ENCODE results near the gene SLC4A3.

SLC4A3 gene

DNA sequence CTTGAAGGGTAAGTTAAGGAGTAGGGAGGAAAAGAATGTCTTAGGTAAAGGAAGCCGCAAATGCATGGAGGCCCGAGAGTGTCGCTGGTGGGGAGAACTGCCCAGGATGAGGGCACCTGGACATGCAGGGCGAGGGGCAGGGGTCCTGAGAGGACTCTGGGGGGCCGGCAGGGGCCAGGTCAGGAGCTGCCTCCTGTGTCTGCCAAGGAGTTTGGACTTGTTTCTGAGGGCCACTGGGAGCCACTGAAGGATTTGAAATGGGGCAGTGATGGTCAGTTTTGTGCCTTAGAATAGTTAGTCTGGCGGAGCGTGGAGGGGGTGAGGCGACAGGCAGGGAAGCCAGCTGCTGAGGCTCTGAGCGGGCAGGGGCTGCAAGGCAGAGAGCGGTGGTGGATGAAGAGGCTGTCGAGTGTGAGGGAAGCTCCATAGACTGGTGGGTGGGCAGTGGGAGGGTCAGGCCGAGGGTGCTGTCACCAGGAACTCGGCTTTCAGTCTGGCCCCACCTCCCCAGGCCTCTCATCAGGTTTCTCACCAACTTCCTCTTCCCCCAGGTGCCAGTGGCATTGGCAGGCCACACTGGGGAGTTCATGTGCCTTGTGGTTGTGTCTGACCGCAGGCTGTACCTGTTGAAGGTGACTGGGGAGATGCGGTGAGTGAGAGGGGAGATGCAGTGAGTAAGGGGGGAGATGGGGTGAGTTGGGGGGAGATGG is 14.7 kb upstream of the SLC4A3 start:
- DNase-seq (ENCODE audit: low spot score) = peak; percentile 68

DNA sequence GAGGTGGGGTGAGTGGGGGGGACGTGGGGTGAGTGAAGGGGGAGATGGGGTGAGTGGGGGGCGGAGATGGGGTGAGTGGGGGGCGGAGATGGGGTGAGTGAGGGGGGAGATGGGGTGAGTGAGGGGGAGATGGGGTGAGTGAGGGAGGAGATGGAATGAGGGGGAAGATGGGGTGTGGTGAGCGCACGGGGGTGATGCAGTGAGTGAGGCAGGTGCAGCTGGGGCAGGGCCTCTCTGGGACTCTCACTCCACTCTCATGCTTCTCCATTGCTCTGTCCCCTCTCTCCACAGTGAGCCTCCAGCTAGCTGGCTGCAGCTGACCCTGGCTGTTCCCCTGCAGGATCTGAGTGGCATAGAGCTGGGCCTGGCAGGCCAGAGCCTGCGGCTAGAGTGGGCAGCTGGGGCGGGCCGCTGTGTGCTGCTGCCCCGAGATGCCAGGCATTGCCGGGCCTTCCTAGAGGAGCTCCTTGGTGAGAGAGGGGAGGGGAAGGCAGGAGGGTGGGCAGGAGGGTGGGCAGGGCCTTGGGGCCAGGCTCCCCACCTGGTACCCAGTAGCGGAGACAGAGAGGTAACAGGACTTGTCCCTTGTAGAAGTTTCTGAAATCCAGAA is 13.9 kb upstream of the SLC4A3 start:
- no peak for DNase-seq (ENCODE audit: low spot score)

DNA sequence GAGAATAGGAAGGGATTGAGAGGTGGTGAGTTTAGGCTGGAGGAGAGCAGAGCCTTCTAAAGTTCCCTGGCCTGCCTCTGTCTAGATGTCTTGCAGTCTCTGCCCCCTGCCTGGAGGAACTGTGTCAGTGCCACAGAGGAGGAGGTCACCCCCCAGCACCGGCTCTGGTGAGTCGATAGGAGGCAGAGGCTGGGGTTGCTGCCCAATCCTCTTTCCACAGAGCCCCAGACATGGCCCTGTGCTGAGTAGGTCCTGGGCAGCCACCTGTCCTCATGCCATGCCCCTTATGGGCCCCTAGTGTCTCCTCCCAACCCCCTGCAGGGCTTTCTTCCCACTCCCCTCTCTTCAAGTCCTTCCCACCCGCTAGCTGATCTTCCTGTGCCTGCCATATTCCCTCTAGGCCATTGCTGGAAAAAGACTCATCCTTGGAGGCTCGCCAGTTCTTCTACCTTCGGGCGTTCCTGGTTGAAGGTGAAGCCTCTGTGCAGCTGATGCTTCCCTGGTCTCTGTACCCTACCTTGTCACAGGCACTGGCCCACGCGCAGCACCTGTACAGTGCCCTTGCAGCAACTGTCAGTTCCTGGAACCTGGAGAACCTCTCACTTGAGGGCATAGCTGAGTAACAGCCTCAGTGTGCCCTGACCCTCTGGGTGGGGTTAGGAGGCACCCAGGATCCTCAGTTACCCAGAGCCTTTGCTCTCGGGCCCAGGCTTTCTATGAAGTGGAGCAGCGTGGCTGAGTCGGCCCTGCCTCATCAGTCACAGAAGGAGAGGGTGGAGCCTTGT is 13.2 kb upstream of the SLC4A3 start:
- no peak for DNase-seq (ENCODE audit: low spot score)

DNA sequence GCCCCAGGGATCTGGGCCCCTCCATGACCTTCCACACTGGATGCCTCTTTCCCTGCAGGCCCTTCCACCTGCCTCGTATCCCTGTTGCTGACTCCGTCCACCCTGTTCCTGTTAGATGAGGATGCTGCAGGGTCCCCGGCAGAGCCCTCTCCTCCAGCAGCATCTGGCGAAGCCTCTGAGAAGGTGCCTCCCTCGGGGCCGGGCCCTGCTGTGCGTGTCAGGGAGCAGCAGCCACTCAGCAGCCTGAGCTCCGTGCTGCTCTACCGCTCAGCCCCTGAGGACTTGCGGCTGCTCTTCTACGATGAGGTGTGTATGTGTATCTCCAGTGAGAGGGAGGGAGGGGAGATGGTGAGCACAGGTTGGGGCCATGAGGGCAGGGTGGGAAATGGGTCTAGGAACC is 12.4 kb upstream of the SLC4A3 start:
- no peak for DNase-seq (ENCODE audit: low spot score)

DNA sequence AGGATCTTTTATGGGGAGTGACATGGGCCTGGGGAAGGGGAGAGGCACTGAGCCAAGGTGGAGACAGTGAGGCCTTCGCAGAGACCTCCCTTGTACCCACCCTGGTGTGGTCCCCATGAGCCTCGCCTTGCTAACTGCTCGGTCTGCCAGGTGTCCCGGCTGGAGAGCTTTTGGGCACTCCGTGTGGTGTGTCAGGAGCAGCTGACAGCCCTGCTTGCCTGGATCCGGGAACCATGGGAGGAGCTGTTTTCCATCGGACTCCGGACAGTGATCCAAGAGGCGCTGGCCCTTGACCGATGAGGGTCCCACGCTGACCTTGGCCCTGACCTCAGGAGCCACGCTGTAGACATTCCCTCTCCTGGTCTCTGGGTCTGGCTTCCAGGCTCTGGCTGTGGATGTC is 11.5 kb upstream of the SLC4A3 start:
- no peak for DNase-seq (ENCODE audit: low spot score)

DNA sequence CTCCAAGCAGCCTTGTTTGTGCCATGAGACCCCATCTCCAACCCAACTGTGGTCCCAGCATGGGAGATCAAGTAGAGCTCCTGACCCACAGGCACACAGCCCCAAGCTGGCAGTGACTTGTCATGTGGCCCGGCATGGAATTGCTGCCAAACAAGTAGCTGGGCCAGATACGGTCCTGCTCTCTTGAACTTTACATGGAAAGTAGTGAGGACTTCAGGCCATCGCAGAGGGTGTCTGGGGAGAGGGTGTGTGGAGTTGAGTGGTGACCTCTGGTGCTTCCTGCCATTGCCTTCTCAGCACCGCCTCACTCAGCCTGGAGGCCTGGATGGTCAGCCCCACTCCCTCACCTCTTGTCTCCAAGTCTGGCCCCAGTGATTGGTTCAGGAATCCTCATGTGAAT is 10.9 kb upstream of the SLC4A3 start:
- no peak for DNase-seq (ENCODE audit: low spot score)

DNA sequence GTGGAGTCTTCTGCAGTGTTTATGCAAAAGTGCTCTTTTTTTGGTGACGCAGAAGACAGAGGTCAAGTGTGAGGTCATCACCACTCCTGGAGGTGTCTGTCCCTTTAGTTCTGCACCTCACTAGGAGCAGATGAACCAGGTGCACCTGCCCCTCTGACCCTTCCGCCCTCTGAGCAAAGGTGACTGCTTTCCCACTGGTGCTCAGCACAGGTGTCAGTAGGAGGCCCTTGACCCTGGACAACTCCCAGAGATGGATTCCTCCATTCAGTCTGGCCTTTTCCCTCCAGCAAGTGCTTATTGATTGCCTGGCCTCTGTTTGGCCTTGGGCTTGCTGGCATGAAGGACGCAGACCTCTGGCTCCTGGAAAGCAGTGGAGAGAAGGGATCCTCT is 8.7 kb upstream of the SLC4A3 start:
- no peak for DNase-seq (ENCODE audit: low spot score)

DNA sequence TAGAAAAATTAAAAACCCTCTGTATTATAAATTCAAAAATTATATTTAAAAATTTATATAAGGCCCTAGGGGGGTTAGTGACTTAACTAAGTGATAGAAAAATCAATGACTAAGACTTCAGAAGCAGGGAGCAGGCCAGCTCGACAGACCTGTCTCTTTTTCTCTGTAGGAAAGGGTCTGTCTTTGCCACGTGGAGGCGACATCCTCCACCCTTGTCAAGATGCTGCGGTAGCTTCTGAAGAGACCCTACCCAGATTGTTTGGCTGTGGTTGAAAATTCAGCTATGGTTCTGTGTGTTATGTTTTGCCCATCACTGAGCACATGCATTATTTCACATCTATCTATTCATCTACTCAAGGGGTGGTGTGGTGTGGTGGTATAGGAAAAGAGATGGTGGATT is 8.2 kb upstream of the SLC4A3 start:
- no peak for DNase-seq (ENCODE audit: low spot score)

DNA sequence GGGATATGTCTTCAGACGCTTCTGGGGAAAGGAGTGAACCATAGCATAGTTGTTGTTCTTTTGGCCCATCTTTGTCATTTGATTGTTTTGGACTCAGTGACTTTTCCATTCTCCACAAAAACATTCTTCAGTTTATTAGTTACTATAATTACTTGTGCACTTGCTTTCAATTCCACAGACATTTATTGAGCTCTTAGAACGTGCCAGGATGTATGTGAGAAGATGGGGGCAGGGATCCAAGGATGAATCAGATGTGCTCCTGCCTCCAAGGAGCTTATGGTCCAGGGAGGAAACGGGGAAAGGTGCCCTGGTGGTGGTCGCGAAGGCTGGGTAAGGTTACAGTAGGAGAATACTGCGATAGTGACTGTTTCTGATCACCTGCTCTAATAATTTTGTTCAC is 6.9 kb upstream of the SLC4A3 start:
- no peak for DNase-seq (ENCODE audit: low spot score)

DNA sequence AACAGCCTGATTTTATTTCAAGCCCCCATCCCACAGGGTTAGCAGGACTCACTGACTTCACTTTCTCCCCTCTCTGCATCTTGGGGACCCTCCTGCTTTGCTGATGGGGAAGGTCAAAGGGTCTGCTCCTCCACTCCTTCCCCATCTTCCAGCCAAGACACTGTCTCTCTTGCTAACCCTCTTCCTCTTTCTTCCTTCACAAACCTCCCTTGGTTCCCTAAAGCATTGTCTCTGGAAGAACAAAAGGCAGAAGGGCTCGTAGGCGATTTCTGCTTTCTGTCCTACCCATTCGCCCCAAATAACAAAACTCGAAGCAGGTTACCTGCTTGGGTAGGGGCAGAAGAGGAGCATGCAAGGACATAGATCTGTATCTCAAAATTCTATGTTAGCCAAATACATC is 5.5 kb upstream of the SLC4A3 start:
- no peak for DNase-seq (ENCODE audit: low spot score)

DNA sequence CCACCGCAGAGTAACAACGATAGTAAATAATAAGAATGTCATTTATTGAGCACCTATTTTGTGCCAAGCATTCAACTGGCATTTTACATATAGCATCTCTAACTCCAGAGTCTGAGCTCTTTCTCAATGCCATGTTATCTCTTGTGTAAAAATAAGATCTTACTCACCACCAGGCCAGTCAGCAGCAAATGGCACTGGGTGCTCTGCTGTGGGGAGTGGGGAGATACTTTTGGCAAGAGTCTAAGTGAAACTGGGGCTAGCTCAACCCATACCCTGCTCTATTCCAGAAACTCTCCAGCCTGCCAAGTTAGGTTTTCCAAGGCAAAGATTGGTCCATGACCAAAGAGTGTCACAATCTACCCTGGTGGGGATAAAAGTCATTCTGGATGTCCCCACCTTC is 5.0 kb upstream of the SLC4A3 start:
- DNase-seq (ENCODE audit: low spot score) = no peak

DNA sequence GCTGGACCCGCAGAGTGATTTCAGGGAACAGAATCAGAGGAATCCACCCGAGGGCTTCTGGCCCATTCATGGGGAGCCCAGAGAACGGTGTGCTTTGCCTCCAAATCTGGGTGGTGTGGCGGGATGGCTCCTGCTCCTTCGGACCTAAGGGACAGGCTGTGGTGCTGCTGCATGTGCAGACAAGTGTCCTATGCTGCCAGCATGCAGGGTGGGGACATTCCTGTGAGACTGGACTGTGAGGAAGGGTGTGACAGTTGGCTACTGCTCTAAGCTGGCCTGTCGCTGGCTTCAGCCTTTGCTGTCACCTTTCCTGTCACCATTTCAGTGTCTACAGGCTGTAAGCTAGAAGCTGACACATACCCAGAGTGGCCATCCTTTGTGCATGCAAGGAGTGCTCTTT is 2.9 kb upstream of the SLC4A3 start:
- DNase-seq (ENCODE audit: low spot score) = no peak

DNA sequence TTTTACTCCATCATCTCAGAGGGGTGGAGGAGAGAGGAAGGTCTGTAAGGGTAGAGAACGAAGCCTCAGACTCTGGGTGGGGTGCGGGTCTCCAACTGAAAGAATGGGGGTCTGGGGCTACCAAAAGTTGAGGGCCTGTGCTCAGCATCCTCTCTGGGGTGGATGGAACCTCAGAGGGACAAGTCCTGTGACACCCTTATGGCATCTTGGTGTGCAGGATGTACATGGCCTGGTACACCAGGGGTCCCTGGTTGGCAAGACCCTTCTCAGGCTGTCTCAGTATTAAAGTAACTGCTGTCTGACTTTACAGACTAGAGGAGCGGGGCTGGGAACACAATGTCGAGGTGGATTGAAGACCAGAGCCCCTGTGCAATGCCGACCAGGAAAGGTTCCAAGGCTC is 2.3 kb upstream of the SLC4A3 start:
- no peak for DNase-seq (ENCODE audit: low spot score)

DNA sequence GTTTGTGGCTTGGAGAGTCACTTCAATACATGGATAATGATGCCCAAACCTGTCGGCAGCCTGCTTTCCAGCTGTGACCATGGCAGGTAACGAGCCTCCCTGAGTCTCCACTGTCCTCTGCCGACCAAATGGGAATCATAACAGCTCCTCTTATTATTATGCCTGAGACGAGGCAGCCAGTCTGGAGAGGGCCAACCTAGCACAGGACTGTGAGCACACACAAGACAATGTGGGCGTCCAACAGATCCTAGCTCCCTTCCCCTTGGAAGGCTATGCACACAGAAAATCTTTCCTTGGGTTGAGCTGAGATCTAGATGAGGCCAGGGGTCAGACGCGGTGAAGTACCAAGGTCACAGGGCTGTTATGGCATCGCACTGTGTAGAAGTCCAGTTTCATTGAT is 890 bp upstream of the SLC4A3 start:
- DNase-seq (ENCODE audit: low spot score) = no peak

DNA sequence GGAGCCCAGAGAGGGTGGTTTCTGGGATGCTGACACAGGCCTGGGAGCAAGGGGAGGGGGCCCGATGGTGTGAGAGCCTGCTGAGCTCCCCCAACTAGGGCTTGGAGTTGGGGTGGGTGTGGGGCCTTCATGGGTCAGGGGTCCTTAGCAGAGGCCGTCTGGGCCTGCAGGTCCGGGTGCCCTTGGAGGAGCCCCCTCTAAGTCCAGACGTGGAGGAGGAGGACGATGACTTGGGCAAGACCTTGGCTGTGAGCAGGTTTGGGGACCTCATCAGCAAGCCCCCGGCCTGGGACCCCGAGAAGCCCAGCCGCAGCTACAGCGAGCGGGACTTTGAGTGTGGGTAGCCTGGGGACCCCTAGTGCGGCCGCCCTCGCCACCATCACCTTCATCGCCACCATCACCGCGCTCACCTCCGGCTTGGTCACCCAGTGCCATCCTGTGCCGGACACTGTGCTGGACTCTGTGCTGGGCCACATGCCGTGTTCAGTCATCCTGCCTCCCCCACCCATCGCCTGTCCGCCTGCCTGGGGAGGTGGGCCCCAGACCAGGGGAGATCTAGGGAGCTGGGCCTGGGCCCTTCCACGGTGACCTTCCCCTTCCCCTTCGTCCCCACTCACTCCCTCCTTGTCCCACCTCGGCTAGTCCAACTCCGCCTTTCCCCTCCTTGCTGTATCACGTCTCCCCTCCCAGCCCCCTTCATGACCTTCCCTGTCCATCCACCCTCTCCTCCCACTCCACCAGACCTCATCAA is 980 bp downstream of the SLC4A3 start:
- DNase-seq (ENCODE audit: low spot score) = no peak

DNA sequence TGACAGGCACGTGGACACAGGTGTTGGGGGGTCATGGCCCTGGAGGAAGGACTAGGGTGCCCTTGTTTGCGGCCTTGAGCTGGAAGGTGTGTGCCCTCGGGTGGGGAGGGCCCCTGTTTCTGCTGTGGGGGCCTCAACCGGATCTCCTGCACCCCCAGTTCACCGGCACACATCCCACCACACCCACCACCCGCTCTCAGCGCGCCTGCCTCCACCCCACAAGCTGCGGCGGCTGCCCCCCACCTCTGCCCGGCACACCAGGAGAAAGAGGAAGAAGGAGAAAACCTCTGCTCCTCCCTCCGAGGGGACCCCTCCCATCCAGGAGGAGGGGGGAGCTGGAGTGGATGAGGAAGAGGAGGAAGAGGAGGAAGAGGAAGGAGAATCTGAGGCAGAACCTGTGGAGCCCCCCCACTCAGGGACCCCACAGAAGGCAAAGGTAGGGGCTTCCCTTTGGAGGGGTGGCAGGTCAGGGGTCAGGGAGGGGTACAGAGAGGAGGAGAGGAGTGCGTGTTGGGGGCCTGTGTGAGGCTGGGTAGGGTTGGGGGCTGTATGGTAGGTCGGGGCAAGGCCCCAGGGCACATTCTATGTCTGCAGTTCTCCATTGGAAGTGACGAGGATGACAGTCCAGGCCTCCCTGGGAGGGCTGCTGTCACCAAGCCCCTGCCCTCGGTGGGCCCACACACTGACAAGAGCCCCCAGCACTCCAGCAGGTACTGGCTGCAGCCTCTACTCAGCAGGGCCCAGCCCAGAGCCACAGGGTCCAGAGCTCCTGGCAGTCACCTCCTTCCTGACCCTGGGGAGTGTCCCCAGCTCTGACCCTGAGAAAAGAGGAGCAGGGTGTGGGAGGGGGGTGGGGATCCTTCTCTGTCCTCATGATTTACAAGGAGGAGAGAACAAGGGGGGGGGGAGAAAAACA is 1.8 kb downstream of the SLC4A3 start:
- no peak for DNase-seq (ENCODE audit: low spot score)

DNA sequence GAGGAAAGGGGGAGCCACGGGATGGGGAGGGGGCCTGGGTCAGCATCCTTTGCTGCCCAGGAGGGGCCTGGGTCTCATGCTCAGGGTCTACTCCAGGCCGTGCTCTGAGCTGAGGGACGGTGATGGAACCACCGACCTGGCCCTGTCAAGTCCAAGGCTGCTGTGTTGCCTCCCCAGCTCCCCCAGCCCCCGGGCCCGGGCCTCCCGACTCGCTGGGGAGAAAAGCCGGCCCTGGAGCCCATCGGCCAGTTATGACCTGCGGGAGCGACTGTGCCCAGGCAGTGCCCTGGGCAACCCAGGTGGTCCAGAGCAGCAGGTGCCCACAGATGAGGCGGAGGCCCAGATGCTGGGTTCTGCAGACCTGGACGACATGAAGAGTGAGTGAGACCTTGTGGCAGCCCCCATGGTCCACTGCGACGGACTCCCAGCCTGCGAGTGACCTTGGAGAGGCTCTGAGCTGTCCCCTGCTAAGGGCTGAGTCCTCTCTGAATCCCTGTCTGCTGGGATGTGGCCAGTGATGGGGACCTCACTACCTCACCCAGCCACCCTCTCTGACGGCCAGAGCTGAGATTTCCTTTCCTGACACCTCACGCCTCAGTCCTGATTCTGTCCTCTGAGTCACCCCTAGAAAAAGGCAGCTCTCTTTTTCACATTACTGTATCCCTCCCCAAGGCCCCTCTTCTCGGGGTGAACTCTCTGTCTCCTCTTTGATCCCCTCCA is 2.7 kb downstream of the SLC4A3 start:
- DNase-seq (ENCODE audit: low spot score) = no peak

DNA sequence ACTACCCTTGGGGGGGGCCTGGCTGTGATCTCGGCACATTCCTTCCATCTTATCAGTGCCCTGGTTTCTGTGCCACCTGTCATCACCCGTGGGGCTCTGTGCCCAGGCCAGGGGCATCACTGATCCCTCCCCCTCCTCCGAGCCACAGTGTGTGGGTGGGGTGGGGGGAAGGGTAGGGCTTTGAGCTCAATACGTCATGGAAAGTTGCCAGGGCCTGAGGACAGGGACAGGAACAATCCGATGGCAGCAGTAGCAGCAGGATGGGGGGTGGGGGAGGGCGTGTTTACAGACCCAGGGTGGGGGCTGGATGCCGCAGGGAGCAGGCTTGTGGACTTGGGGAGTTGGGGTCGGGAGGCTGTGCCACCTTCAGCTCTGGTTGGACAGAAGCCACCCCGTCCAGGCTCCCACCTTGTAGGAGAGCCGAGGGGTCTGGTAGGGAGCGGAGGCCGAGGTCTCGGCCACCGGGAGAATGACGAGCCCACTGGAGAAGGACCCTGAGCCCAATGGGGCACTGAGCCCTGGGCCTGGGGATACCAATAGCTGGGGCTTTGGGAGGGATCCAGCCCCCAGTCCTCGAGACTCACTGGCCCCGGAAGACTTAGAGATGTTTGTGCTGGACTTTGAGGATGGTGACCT is 3.5 kb downstream of the SLC4A3 start:
- no peak for DNase-seq (ENCODE audit: low spot score)

DNA sequence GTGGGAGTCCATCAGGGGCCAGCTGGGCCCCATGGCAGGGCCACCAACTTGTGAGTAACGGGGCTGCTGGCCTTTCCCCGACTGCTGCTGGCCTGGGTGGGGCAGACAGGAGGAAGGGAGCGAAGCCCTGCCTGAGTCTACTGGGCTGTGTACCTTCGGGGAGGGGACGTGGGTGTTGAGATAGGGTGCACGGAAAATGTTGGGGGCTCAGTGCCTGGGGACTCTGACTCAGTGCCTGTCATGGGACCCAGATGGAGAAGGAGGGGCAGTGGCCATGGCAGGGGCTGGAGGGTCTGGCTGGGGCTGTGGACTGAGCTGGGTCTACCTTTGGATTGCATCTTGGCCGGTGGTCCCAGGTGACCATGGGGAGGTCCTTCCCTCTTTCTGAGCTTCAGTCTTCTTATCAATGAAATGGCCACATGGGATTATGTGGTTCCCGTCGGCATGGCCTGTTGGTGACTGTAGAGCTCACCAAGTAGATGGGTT is 4.0 kb downstream of the SLC4A3 start:
- no peak for DNase-seq (ENCODE audit: low spot score)

Measured in germinal center (tissue), 1 donor.